SK-N-SH (cell line): Measurements from ENCODE around the gene DR1. TPM values are rescaled to one million over a fixed set of nuclear protein-coding genes. Genes with fewer than 3 reads are reported as not detected.

Experiments used
- CTCF ChIA-PET: fragments of 300-600, 350-600 bp; formaldehyde crosslinking; extraction: SDS; loops from one replicate; lab custom pipeline; 2021; lab: Yijun Ruan, JAX
- POLR2A ChIA-PET: fragments of 350-600 bp; sonication (Branson Sonifier 250); formaldehyde crosslinking; extraction: SDS; loops from one replicate; lab custom pipeline; 2020; ENCODE audit warnings: antibody characterized with exemption, inconsistent platforms; lab: Yijun Ruan, JAX
- DNase-seq: peaks from one replicate; pipeline ENCODE4 v3.0.0; 2012
- H2AFZ ChIP-seq: fragments of 200-600 bp; sonication (generic); 2 replicates; pipeline ENCODE4 v1.8.1; 2016; ENCODE audit warnings: antibody characterized with exemption, mild to moderate bottlenecking, low read depth
- H3F3A ChIP-seq: fragments of 200-600 bp; sonication (generic); replicated peaks from 2 replicates; pipeline ENCODE3; 2016; ENCODE audit warnings: antibody characterized with exemption, mild to moderate bottlenecking; ENCODE audit not compliant: insufficient read depth
- H3K27ac ChIP-seq, 2 experiments: fragments of 200-500 bp in 1 of 2; fragments of 200-600 bp in 1 of 2; sonication (Bioruptor generic) in 1 of 2; sonication (generic), shearing (Covaris generic) in 1 of 2; 2 replicates each; pipeline versions ENCODE4 v1.5.1 to v1.6.1; 2014 to 2016; ENCODE audit warnings: low read depth in 2 of 2, inconsistent platforms in 1 of 2, low read length in 1 of 2, mild to moderate bottlenecking in 1 of 2, mixed read lengths in 1 of 2
- H3K27me3 ChIP-seq: fragments of 200-600 bp; sonication (generic), shearing (Covaris generic); 2 replicates; pipeline ENCODE4 v1.6.1; 2016; ENCODE audit warnings: mixed run types; ENCODE audit not compliant: insufficient read depth
- H3K36me3 ChIP-seq, 2 experiments: fragments of 200-500 bp in 1 of 2; fragments of 200-600 bp in 1 of 2; sonication (Bioruptor generic) in 1 of 2; sonication (generic) in 1 of 2; replicated peaks in 1 of 2; 2 replicates each; pipeline versions ENCODE3 to v1.5.1; 2014 to 2016; ENCODE audit warnings: low read length in 1 of 2, mild to moderate bottlenecking in 1 of 2; ENCODE audit not compliant: insufficient read depth in 2 of 2, control insufficient read depth in 1 of 2
- H3K4me1 ChIP-seq, 2 experiments: fragments of 200-500 bp in 1 of 2; fragments of 200-600 bp in 1 of 2; sonication (Bioruptor generic) in 1 of 2; sonication (generic), shearing (Covaris generic) in 1 of 2; 2 replicates each; pipeline versions ENCODE4 v1.5.1 to v1.6.1; 2014 to 2016; ENCODE audit warnings: low read depth in 1 of 2, low read length in 1 of 2, mixed run types in 1 of 2; ENCODE audit not compliant: insufficient read depth in 2 of 2, control insufficient read depth in 1 of 2
- H3K4me2 ChIP-seq: fragments of 200-600 bp; sonication (generic), shearing (Covaris generic); 2 replicates; pipeline ENCODE4 v1.6.1; 2017; ENCODE audit warnings: mixed run types
- H3K4me3 ChIP-seq, 2 experiments: fragments of 200-500 bp in 1 of 2; fragments of 200-600 bp in 1 of 2; sonication (Bioruptor generic) in 1 of 2; sonication (generic), shearing (Covaris generic) in 1 of 2; 2 replicates each; pipeline versions ENCODE4 v1.5.1 to v1.8.1; 2014 to 2016; ENCODE audit warnings: low read depth in 2 of 2, inconsistent platforms in 1 of 2, low read length in 1 of 2, mild to moderate bottlenecking in 1 of 2, mixed read lengths in 1 of 2, moderate library complexity in 1 of 2
- H3K79me2 ChIP-seq: fragments of 200-600 bp; sonication (generic); 2 replicates; pipeline ENCODE4 v1.8.1; 2017; ENCODE audit warnings: mild to moderate bottlenecking; ENCODE audit not compliant: insufficient read depth
- H3K9ac ChIP-seq: fragments of 200-600 bp; sonication (generic); 2 replicates; pipeline ENCODE4 v1.6.1; 2017; ENCODE audit warnings: mixed run types
- H3K9me2 ChIP-seq: fragments of 200-600 bp; sonication (generic); 2 replicates; pipeline ENCODE4 v1.6.1; 2017; ENCODE audit warnings: mixed run types
- H3K9me3 ChIP-seq: fragments of 200-600 bp; sonication (generic); 2 replicates; pipeline ENCODE4 v1.6.1; 2017; ENCODE audit warnings: mixed run types, mild to moderate bottlenecking, moderate library complexity
- H4K20me1 ChIP-seq: fragments of 200-600 bp; sonication (generic); 2 replicates; pipeline ENCODE4 v1.6.1; 2017; ENCODE audit warnings: mild to moderate bottlenecking, mixed run types; ENCODE audit not compliant: insufficient read depth
- EP300 ChIP-seq, 2 experiments: IDR thresholded peaks; 2 replicates each; pipeline versions ENCODE4 v1.4.0 to v1.6.1; 2012; ENCODE audit warnings: borderline replicate concordance in 1 of 2, low read depth in 1 of 2, low read length in 1 of 2
- FOXJ3 ChIP-seq: sonication (generic); formaldehyde crosslinking; IDR thresholded peaks from 2 replicates; pipeline ENCODE4 v1.5.1; 2020; ENCODE audit warnings: mild to moderate bottlenecking, missing genetic modification reagents
- FOXM1 ChIP-seq: IDR thresholded peaks from 2 replicates; pipeline ENCODE4 v1.4.0; 2012; ENCODE audit warnings: low read depth, mild to moderate bottlenecking
- GATA2 ChIP-seq: sonication (generic); formaldehyde crosslinking; IDR thresholded peaks from 2 replicates; pipeline ENCODE4 v1.5.0; 2020; ENCODE audit warnings: mild to moderate bottlenecking, missing genetic modification reagents
- MEF2A ChIP-seq: IDR thresholded peaks from 2 replicates; pipeline ENCODE4 v1.4.0; 2012; ENCODE audit warnings: low read depth, borderline replicate concordance
- MXI1 ChIP-seq: IDR thresholded peaks from 2 replicates; pipeline ENCODE4 v1.6.1; 2012; ENCODE audit warnings: mild to moderate bottlenecking, low read depth, low read length, improper control_type of control experiment
- NFIC ChIP-seq: IDR thresholded peaks from 2 replicates; pipeline ENCODE4 v1.4.0; 2012; ENCODE audit warnings: borderline replicate concordance
- NRF1 ChIP-seq: IDR thresholded peaks from 2 replicates; pipeline ENCODE4 v1.6.1; 2012; ENCODE audit warnings: low read depth, mild to moderate bottlenecking, low read length
- RAD21 ChIP-seq: IDR thresholded peaks from 2 replicates; pipeline ENCODE4 v1.6.1; 2012; ENCODE audit warnings: mild to moderate bottlenecking, low read length
- RCOR1 ChIP-seq: fragments of 150-350 bp; IDR thresholded peaks from 2 replicates; pipeline ENCODE4 v1.6.1; 2017; ENCODE audit warnings: antibody characterized with exemption, low read length
- RXRA ChIP-seq: IDR thresholded peaks from 2 replicates; pipeline ENCODE4 v1.4.0; 2012; ENCODE audit warnings: low read depth, mild to moderate bottlenecking, borderline replicate concordance
- SMC3 ChIP-seq: IDR thresholded peaks from 2 replicates; pipeline ENCODE4 v1.6.1; 2012; ENCODE audit warnings: low read depth, low read length, improper control_type of control experiment
- TEAD4 ChIP-seq: IDR thresholded peaks from 2 replicates; pipeline ENCODE4 v1.4.0; 2012; ENCODE audit warnings: mild to moderate bottlenecking, borderline replicate concordance; ENCODE audit not compliant: insufficient read depth
- WGBS: methylation state at CpG from one replicate; pipeline ENCODE4 v1.1.6; 2017; ENCODE audit warnings: low lambda C conversion rate; 5-methylcytosine and 5-hydroxymethylcytosine counted together
- polyA plus RNA-seq, 3 experiments: library from polyadenylated mRNA; depleted of rRNA; stranded (reverse); fragments of >200 nt; gene quantifications; 2 replicates each; pipeline ENCODE4 v1.2.3, GENCODE V29; 2012
- TF ChIP-seq, protein P1 (sequence below): fragments of 150-350 bp; IDR thresholded peaks from 2 replicates; pipeline ENCODE4 v1.6.1; 2016; ENCODE audit warnings: mild to moderate bottlenecking, low read depth, low read length
- TF ChIP-seq, protein P2 (sequence below): IDR thresholded peaks from 2 replicates; pipeline ENCODE4; 2012
- TF ChIP-seq, protein P3 (sequence below): IDR thresholded peaks from 2 replicates; pipeline ENCODE4 v1.4.0; 2012; ENCODE audit warnings: low read depth, borderline replicate concordance
- TF ChIP-seq, protein P4 (sequence below): IDR thresholded peaks from 2 replicates; pipeline ENCODE4 v1.4.0; 2012; ENCODE audit warnings: low read depth, borderline replicate concordance
- TF ChIP-seq, protein P5 (sequence below): IDR thresholded peaks from 2 replicates; pipeline ENCODE4 v1.4.0; 2012; ENCODE audit warnings: low read depth
- TF ChIP-seq, protein P6 (sequence below): IDR thresholded peaks from 2 replicates; pipeline ENCODE4 v1.6.1; 2012; ENCODE audit warnings: mild to moderate bottlenecking, low read depth, low read length, moderate library complexity

The DR1 gene
- polyA plus RNA-seq, 1 of the 3 experiments (the other 2 are of a cell fraction): 12.8 TPM

DNA sequence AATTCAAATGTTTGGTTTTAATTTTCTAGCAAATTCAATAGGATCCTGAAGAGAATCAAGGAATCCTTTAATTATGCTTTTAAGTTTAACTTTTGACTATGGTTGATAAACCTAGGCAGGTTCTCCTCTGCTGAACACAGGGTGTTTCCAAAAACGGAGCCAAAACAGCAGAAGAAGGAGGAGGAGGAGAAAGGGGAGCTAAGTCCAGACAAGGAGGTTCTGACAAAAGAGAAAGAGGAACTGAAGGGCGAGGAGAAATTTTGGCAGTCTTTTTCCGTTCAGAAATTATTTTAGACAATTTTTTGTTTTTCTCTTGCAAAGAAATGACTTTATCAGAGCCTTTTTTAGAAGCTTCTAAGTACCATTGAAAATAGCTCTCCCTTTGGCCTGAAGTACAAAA is 69.0 kb downstream of the DR1 start:
- Histone ChIP-seq H3K79me2 (no peaks in the 10 kb centered on the region), H3K4me3 (no peak overlapping the region), H3K36me3 (no peaks in the 10 kb centered on the region), H2AFZ (no peak overlapping the region), H3K9ac (no peak overlapping the region), H3K4me2 (no peak overlapping the region), H3K9me2 (no peaks in the 10 kb centered on the region), H3K9me3 (no peaks in the 10 kb centered on the region; the same call in 1 of the 2 replicates), H3K4me1 (no peaks in the 10 kb centered on the region), H3K27me3 (no peaks in the 10 kb centered on the region), H4K20me1 (no peaks in the 10 kb centered on the region), H3K27ac (no peak overlapping the region), H3F3A (no peaks in the 10 kb centered on the region)
- ChIA-PET POLR2A (no interaction called here), CTCF (interaction anchor here (0.7 to 1.5 kb wide), 3 partner anchors 17 to 110 kb away, joined by 3 to 4 read pairs (median 3); no protein-coding TSS in a partner anchor)
- DNase-seq: no peak
- TF ChIP-seq NFIC: no peak
- no peak for TF ChIP-seq RAD21
- TF ChIP-seq, protein P1, sequence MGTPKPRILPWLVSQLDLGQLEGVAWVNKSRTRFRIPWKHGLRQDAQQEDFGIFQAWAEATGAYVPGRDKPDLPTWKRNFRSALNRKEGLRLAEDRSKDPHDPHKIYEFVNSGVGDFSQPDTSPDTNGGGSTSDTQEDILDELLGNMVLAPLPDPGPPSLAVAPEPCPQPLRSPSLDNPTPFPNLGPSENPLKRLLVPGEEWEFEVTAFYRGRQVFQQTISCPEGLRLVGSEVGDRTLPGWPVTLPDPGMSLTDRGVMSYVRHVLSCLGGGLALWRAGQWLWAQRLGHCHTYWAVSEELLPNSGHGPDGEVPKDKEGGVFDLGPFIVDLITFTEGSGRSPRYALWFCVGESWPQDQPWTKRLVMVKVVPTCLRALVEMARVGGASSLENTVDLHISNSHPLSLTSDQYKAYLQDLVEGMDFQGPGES: no peak
- no peak for TF ChIP-seq FOXM1
- 65% methylated on average over 3 of the region's 3 CpGs for WGBS

DNA sequence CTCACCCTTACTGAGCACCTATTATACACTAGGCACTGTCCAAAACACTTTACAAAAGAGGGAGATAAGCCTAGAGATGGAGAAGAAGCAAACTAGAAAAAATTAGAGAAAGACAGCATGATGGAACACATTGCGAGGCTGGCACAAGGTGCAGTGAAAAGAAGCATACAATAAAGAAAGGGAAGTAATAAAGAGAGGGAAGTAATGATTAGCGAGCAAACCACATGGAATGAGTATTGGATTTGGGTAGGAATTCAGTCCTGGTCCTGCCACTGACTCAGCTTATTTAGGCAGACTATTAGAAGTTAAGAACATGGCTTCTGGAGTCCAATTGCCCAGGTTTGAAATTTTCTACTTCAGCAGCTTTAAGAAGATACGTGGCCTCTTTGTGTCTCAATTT is 69.6 kb downstream of the DR1 start:
- Histone ChIP-seq H3K9me2 (no peaks in the 10 kb centered on the region), H3K4me1 (no peaks in the 10 kb centered on the region), H3K4me2 (no peak overlapping the region), H3K79me2 (no peaks in the 10 kb centered on the region), H3K36me3 (no peaks in the 10 kb centered on the region), H3K4me3 (no peak overlapping the region), H3K9ac (no peak overlapping the region), H2AFZ (no peak overlapping the region), H3F3A (no peaks in the 10 kb centered on the region), H3K27me3 (no peaks in the 10 kb centered on the region), H3K27ac (no peak overlapping the region), H3K9me3 (no peaks in the 10 kb centered on the region; the same call in 1 of the 2 replicates), H4K20me1 (no peaks in the 10 kb centered on the region)
- TF ChIP-seq EP300 (IDR thresholded peaks at IDR 0.05; ENCODE audit: borderline replicate concordance in 1 of 2, low read depth in 1 of 2, low read length in 1 of 2) (no peak), RXRA (no peak), SMC3 (no peak), GATA2 (CRISPR knock-in tag) (no peak), NFIC (no peak), MEF2A (no peak), NRF1 (no peak), FOXM1 (no peak), RCOR1 (no peak), TEAD4 (no peak), MXI1 (no peak), FOXJ3 (no peak)
- TF ChIP-seq, protein P2, sequence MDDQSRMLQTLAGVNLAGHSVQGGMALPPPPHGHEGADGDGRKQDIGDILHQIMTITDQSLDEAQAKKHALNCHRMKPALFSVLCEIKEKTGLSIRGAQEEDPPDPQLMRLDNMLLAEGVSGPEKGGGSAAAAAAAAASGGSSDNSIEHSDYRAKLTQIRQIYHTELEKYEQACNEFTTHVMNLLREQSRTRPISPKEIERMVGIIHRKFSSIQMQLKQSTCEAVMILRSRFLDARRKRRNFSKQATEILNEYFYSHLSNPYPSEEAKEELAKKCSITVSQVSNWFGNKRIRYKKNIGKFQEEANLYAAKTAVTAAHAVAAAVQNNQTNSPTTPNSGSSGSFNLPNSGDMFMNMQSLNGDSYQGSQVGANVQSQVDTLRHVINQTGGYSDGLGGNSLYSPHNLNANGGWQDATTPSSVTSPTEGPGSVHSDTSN: no peak
- TF ChIP-seq, protein P3, sequence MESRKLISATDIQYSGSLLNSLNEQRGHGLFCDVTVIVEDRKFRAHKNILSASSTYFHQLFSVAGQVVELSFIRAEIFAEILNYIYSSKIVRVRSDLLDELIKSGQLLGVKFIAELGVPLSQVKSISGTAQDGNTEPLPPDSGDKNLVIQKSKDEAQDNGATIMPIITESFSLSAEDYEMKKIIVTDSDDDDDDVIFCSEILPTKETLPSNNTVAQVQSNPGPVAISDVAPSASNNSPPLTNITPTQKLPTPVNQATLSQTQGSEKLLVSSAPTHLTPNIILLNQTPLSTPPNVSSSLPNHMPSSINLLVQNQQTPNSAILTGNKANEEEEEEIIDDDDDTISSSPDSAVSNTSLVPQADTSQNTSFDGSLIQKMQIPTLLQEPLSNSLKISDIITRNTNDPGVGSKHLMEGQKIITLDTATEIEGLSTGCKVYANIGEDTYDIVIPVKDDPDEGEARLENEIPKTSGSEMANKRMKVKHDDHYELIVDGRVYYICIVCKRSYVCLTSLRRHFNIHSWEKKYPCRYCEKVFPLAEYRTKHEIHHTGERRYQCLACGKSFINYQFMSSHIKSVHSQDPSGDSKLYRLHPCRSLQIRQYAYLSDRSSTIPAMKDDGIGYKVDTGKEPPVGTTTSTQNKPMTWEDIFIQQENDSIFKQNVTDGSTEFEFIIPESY: no peak
- TF ChIP-seq, protein P4, sequence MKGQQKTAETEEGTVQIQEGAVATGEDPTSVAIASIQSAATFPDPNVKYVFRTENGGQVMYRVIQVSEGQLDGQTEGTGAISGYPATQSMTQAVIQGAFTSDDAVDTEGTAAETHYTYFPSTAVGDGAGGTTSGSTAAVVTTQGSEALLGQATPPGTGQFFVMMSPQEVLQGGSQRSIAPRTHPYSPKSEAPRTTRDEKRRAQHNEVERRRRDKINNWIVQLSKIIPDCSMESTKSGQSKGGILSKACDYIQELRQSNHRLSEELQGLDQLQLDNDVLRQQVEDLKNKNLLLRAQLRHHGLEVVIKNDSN: no peak
- TF ChIP-seq, protein P5, sequence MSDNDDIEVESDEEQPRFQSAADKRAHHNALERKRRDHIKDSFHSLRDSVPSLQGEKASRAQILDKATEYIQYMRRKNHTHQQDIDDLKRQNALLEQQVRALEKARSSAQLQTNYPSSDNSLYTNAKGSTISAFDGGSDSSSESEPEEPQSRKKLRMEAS: no peak
- TF ChIP-seq, protein P6, sequence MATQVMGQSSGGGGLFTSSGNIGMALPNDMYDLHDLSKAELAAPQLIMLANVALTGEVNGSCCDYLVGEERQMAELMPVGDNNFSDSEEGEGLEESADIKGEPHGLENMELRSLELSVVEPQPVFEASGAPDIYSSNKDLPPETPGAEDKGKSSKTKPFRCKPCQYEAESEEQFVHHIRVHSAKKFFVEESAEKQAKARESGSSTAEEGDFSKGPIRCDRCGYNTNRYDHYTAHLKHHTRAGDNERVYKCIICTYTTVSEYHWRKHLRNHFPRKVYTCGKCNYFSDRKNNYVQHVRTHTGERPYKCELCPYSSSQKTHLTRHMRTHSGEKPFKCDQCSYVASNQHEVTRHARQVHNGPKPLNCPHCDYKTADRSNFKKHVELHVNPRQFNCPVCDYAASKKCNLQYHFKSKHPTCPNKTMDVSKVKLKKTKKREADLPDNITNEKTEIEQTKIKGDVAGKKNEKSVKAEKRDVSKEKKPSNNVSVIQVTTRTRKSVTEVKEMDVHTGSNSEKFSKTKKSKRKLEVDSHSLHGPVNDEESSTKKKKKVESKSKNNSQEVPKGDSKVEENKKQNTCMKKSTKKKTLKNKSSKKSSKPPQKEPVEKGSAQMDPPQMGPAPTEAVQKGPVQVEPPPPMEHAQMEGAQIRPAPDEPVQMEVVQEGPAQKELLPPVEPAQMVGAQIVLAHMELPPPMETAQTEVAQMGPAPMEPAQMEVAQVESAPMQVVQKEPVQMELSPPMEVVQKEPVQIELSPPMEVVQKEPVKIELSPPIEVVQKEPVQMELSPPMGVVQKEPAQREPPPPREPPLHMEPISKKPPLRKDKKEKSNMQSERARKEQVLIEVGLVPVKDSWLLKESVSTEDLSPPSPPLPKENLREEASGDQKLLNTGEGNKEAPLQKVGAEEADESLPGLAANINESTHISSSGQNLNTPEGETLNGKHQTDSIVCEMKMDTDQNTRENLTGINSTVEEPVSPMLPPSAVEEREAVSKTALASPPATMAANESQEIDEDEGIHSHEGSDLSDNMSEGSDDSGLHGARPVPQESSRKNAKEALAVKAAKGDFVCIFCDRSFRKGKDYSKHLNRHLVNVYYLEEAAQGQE: no peak
- 79% methylated on average over 3 of the region's 3 CpGs for WGBS
- ChIA-PET CTCF (interaction anchor here (1.2 kb wide), 1 partner anchor 17 kb away, joined by 3 read pairs; no protein-coding TSS in a partner anchor), POLR2A (no interaction called here)
- DNase-seq: no peak
